ENCODE results near the gene CRYBA1.

- TF ChIP-seq YY1 (IDR thresholded peaks at IDR 0.05; ENCODE audit: insufficient read depth, insufficient read length) (no peak), SUZ12 (IDR thresholded peaks at IDR 0.05; ENCODE audit: extremely low read depth, insufficient read depth, insufficient read length) (no peak)
Observed at GRCh38 chr17:29293890-29294579, 47.4 kb downstream of the CRYBA1 start, which contains the start of gene NUFIP2.

All from NT2/D1 (cell line).